Gastroesophageal sphincter (tissue), 4 donors: ENCODE results near the gene RAD17. TPM values are rescaled to one million over a fixed set of nuclear protein-coding genes. Genes with fewer than 3 reads are reported as not detected.
"Not testable (repeated sequence)": the region's sequence is repeated elsewhere in the genome, so short reads cannot be mapped to it uniquely, and the experiment has no call there.

Experiments
- ATAC-seq: fragments of 150-250 bp; one replicate; pipeline ENCODE4 v1.9.1; 2016; ENCODE audit warnings: mild to moderate bottlenecking, moderate library complexity
- H3K27ac ChIP-seq, 4 donors: fragments of 200-600 bp; sonication (generic) in 3 of 4; 1 replicate in 3 of 4; 2 replicates in 1 of 4; pipeline ENCODE4 v1.5.1; 2016 to 2019
- H3K27me3 ChIP-seq: fragments of 200-600 bp; sonication (generic); one replicate; pipeline ENCODE4 v1.5.1; 2019
- H3K36me3 ChIP-seq, 2 donors: fragments of 200-600 bp; sonication (generic); one replicate each; pipeline ENCODE4 v1.5.1; 2019; ENCODE audit warnings: control low read depth in 1 of 2
- H3K4me1 ChIP-seq, 3 donors: fragments of 200-600 bp; sonication (generic); 1 replicate in 2 of 3; 2 replicates in 1 of 3; pipeline ENCODE4 v1.5.1; 2016 to 2019; ENCODE audit warnings: control low read depth in 2 of 3
- H3K4me3 ChIP-seq, 2 donors: fragments of 200-600 bp; sonication (generic); one replicate each; pipeline ENCODE4 v1.5.1; 2019; ENCODE audit warnings: mild to moderate bottlenecking in 1 of 2, moderate library complexity in 1 of 2
- H3K9me3 ChIP-seq, 3 donors: fragments of 200-600 bp; sonication (generic); one replicate each; pipeline ENCODE4 v1.5.1; 2017 to 2019; ENCODE audit warnings: control low read depth in 2 of 3
- EP300 ChIP-seq: sonication (generic); formaldehyde crosslinking; IDR thresholded peaks from one replicate; pipeline ENCODE4 v1.6.1; 2017; ENCODE audit warnings: antibody characterized with exemption, mild to moderate bottlenecking
- POLR2A ChIP-seq, 2 donors: fragments of 450-650 bp; IDR thresholded peaks; one replicate each; pipeline ENCODE4 v1.6.1; 2017; ENCODE audit warnings: antibody characterized with exemption in 2 of 2, mild to moderate bottlenecking in 2 of 2, moderate library complexity in 1 of 2
- POLR2AphosphoS5 ChIP-seq: sonication (generic); formaldehyde crosslinking; IDR thresholded peaks from one replicate; pipeline ENCODE4 v1.6.1; 2017; ENCODE audit warnings: antibody characterized with exemption
- WGBS, 2 donors: methylation state at CpG; one replicate each; pipeline ENCODE4 v1.1.5; 2018; ENCODE audit warnings: low coverage in 1 of 2; 5-methylcytosine and 5-hydroxymethylcytosine counted together
- total RNA-seq, 4 donors: library from RNA; depleted of rRNA; stranded (reverse); fragments of >200 nt; gene quantifications; one replicate each; pipeline ENCODE4 v1.1.0, GENCODE V29; 2016
- TF ChIP-seq, protein P1 (sequence below), 4 experiments: fragments of 200-600 bp in 2 of 4; fragments of 450-650 bp in 2 of 4; sonication (generic) in 1 of 4; IDR thresholded peaks; one replicate each; pipeline ENCODE4 v1.5.1; 2017 to 2019; ENCODE audit warnings: antibody characterized with exemption in 4 of 4, mild to moderate bottlenecking in 2 of 4, moderate library complexity in 2 of 4

Gene RAD17
- total RNA-seq, 4 donors from 2014 or later = 16.8 to 25.4 (median 18.5) TPM

DNA sequence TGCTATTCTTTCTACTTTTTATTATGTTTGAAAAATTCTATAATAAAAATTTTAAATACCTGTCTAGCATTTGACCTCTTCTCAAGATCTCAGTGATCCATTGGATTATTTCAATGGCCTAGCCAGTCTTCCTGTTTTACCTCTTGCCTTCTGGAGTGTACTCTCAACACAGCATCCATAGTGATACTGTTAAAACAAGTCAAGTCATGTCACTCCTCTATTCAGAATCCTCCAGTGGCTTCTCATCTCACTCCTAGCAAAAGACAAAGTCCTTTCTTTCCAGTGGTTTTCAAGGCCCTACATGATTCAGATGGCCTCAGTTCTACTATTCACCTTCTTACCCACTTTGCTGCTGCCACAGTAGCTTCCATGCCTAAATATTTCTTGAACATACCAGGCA, 47.1 kb downstream of the RAD17 start:
- no peak overlapping the region for H3K4me3 ChIP-seq
- TF ChIP-seq, protein P1, sequence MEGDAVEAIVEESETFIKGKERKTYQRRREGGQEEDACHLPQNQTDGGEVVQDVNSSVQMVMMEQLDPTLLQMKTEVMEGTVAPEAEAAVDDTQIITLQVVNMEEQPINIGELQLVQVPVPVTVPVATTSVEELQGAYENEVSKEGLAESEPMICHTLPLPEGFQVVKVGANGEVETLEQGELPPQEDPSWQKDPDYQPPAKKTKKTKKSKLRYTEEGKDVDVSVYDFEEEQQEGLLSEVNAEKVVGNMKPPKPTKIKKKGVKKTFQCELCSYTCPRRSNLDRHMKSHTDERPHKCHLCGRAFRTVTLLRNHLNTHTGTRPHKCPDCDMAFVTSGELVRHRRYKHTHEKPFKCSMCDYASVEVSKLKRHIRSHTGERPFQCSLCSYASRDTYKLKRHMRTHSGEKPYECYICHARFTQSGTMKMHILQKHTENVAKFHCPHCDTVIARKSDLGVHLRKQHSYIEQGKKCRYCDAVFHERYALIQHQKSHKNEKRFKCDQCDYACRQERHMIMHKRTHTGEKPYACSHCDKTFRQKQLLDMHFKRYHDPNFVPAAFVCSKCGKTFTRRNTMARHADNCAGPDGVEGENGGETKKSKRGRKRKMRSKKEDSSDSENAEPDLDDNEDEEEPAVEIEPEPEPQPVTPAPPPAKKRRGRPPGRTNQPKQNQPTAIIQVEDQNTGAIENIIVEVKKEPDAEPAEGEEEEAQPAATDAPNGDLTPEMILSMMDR (IDR thresholded peaks at IDR 0.05) = no peak
- no peak for TF ChIP-seq EP300
- no peak for TF ChIP-seq POLR2AphosphoS5
- TF ChIP-seq POLR2A (IDR thresholded peaks at IDR 0.05) = no peak
- peaks cover 0 to 35% of the 10 kb centered on the region in 2 donors for H3K36me3 ChIP-seq
- no peaks in the 10 kb centered on the region for H3K27me3 ChIP-seq
- no peak for ATAC-seq
- H3K9me3 ChIP-seq = no peaks in the 10 kb centered on the region
- peaks cover 0 to 10% (median 0%) of the 10 kb centered on the region in 3 donors for H3K4me1 ChIP-seq
- no peak overlapping the region for H3K27ac ChIP-seq

DNA sequence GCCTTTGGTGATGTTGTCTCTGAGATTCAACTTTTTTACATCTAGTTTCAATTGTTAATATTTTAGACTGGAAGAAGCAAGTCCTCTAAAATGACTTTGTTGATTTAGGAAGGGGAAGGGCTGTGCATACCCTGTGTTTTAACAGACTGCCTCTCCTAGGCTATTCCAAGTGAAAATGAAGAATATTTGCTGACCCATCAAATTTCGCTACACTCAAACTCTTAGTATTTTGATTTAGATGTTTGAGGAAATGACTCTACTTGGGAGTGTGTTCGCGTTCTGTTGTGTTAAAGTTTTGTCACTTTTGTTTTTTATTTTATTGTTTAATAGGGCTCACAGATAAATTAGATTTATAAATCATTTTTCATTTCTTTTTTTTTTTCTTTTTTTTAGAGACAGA, 48.9 kb downstream of the RAD17 start:
- Histone ChIP-seq H3K9me3 (no peaks in the 10 kb centered on the region), H3K36me3 (peaks cover 0 to 17% of the 10 kb centered on the region in 2 donors), H3K4me3 (no peak overlapping the region), H3K4me1 (peaks cover 0 to 10% (median 0%) of the 10 kb centered on the region in 3 donors), H3K27ac (no peak overlapping the region), H3K27me3 (no peaks in the 10 kb centered on the region)
- no peak for TF ChIP-seq EP300
- TF ChIP-seq POLR2AphosphoS5 = no peak
- TF ChIP-seq POLR2A (IDR thresholded peaks at IDR 0.05) = no peak
- TF ChIP-seq, protein P1 (IDR thresholded peaks at IDR 0.05) = no peak
- no peak for ATAC-seq
- WGBS, 2 donors = 84 to 100% methylated on average over 3 of the region's 3 CpGs

DNA sequence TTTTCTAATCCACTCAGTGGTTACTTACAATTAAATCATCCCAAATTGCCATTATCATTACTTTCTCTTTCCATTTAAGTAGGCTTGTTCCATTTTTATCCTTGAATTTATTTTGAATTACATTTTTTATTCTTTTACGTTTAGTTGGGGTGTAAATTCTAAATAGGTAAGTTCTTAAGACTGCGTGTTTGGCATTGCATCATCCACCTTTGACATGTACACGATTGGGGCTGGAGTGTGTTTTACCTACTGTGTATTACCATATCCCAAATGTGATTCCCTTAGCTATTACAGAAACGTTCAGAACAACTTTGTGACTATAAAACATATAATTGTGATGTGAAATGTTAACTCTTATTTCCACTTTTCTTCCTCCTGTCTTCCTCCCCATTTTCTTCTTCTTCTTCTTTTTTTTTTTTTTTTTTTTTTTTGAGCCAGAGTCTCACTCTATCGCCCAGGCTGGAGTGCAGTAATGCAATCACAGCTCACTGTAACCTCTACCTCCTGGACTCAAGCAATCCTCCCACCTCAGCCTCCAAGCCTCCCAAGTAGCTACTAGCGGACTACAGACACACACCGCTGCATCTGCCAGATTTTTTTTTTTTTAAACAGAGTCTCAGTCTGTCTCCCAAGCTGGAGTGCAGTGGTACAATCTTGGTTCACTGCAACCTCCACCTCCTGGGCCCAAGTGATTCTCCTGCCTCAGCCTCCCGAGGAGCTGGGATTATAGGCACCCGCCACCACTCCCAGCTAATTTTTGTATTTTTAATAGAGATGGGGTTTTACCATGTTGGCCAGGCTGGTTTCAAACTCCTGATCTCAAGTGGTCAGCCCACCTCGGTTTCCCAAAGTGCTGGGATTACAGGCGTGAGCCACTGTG, 62.0 kb downstream of the RAD17 start:
- Histone ChIP-seq H3K27ac (no peak overlapping the region), H3K4me3 (no peak overlapping the region)
- no peak for TF ChIP-seq POLR2AphosphoS5
- TF ChIP-seq EP300 = no peak
- no peak for TF ChIP-seq POLR2A (IDR thresholded peaks at IDR 0.05)
- TF ChIP-seq, protein P1 (IDR thresholded peaks at IDR 0.05) = no peak

DNA sequence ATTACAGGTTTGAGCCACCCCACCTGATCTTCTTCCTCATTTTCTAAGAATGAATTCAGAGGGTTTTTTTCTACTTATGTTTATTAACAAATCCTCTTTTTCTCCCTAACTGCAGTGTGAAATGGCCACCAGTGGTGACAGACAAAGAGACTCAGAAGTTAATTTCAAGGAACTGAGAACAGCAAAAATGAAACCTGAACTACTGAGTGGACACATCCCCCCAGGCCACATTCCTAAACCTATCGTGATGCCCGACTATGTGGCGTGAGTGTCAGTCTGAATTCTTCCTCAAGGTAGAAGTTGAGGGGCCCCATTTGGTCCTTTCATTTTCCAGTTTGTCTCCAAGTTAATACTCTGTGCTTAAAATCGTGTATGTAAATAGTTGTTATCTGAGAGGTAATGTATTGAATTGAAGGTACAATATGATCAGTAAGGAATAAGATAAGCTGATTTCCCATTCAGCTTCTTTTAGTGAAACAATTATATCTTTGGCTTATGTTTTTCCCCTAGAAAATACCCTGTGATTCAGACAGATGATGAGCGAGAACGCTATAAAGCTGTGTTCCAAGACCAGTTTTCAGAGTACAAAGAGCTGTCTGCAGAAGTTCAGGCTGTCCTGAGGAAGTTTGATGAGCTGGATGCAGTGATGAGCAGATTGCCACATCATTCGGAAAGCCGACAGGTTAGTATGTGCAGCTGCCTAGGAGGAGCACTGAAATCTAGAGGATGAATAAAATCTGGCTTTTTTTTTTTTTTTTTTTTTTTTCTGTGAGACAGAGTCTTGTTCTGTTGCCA, 63.0 kb downstream of the RAD17 start:
- no peaks in the 10 kb centered on the region for H3K4me1 ChIP-seq
- H3K27ac ChIP-seq = no peak overlapping the region
- H3K4me3 ChIP-seq = no peak overlapping the region
- WGBS, 2 donors = 71 to 78% methylated on average over 7 to 8 of the region's 8 CpGs
- TF ChIP-seq, protein P1 (IDR thresholded peaks at IDR 0.05) = no peak
- TF ChIP-seq POLR2AphosphoS5 (no peak), EP300 (no peak), POLR2A (IDR thresholded peaks at IDR 0.05) (no peak)
- H3K27me3 ChIP-seq = no peaks in the 10 kb centered on the region
- no peaks in the 10 kb centered on the region for H3K9me3 ChIP-seq
- ATAC-seq = no peak
- no peaks in the 10 kb centered on the region for H3K36me3 ChIP-seq

More for the DNA sequence above, 62.0 kb downstream of the RAD17 start:
- Histone ChIP-seq H3K36me3 (no peaks in the 10 kb centered on the region), H3K4me1 (no peaks in the 10 kb centered on the region), H3K9me3 (no peaks in the 10 kb centered on the region), H3K27me3 (no peaks in the 10 kb centered on the region)
- ATAC-seq = no peak
- WGBS, 2 donors = 80 to 82% methylated on average over 9 of the region's 11 CpGs

DNA sequence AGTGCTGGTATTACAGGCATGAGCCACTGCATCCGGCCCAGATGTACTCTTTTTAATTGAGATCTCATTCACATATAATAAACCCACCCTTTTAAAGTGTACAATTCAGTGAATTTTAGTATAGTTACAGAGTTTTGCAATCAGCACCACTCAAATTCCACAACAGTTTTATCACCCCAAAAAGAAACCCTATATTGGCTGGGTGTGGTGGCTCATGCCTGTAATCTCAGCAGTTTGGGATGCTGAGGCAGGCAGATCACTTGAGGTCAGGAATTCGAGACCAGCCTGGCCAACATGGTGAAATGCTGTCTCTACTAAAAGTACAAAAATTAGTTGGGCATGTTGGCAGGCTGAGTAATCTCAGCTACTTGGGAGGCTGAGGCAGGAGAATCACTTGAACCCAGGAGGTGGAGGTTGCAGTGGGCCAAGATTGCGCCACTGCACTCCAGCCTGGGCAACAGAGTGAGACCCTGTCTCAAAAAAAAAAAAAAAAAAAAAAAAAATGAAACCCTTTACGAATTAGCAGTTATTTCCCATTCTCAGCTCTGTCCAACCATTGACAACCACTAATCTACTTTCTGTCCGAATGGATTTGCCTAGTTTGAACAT, 65.8 kb downstream of the RAD17 start:
- not testable (repeated sequence) for H3K4me1 ChIP-seq, H3K4me3 ChIP-seq, H3K9me3 ChIP-seq, H3K27me3 ChIP-seq, H3K36me3 ChIP-seq, ATAC-seq, H3K27ac ChIP-seq
- 94 to 95% methylated on average over 4 to 5 of the region's 5 CpGs for WGBS, 2 donors
